HUDEP-2 (cell line): ENCODE results near the gene FBXO2.
"Not testable (repeated sequence)": the region's sequence is repeated elsewhere in the genome, so short reads cannot be mapped to it uniquely, and the experiment has no call there.

Source experiments
- DNase-seq, 76 experiments: peaks; one replicate each; lab custom pipeline; 2025; ENCODE audit not compliant: unreplicated experiment in 76 of 76; lab: John Stamatoyannopoulos, UW

Gene FBXO2

DNA sequence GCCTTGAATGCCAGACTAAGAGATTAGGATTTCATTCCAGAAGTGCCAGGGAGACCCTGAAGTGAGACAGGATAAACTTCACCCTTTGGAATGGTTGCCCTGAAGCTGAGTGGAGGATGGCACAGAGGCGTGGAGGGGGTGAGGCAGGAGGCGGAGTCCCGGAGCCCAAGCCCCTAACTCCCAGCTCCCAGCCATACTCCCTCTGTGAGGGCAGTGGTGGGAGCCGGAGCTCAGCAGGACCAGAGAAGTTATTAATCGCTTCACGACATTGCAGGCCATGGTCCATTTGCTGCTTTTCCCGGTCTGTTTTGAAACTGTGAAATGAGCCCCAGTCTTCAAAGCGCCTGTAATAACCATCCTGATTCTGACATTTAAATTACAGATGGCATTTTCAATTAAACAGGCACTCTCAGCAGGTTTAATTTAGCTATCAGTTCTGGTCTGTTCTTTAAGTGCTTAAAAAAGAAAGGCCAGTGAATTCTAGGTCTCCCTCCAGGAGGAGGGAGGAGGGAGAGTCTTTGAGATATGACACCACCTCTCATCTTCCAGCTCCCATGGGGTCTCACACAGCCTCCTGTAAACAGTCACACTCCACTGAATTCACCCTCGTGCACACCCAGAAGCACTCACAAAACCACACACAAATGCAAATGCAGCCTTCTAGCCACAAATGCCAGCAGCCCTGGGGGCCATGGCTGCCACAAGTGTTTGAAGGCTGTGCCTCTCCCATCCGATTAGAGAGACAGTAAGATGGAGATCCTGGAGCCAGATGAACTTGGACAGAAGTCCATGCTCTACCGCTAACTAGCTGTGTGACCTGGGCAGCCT lies 19.6 kb downstream of the FBXO2 start:
- no peak for DNase-seq

DNA sequence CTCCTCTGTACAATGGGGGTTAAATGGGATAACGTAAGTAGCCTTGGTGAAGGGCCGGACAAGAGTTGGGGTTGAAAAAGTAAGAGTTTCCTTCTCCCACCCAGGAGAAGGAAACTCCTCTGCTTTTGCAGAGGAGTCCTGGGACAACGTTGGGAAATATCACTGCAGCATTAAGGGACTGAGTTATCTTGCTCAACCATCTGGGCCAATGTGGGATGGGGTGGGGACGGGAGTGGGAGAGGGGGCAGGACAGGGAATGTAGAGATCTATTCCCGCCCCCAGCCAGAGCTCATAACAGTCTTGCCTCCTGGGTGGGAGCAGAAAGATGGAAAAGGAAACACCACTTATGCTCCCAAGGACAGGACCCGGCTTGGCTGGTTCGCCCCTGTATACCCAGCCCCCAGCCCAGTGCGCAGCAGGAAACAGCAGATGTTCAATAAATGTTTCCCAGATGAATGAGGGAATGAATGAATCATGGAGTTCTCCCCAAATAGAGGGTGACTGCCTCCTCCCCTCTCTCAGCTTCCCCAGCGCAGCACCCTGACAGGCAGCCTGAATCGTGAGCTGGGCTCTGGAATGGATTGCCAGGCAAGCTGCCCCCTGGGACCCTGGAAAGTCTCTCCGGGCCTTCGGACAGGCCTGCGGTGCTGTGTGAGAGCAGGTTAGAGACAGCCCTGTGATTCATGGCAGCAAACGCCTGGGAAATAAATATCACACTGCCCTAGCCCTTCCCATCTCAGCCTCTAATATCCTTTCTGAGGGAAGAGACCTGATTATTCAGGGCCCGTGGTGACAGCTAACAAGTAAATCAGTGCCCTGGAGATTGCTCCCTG lies 24.8 kb downstream of the FBXO2 start:
- DNase-seq = no peak

- DNase-seq = no peak
These were observed 25.5 kb downstream of the FBXO2 start for GRCh38 chr1:11628767-11629166.

- DNase-seq = no peak
These were observed 27.7 kb downstream of the FBXO2 start for GRCh38 chr1:11626551-11626950.

DNA sequence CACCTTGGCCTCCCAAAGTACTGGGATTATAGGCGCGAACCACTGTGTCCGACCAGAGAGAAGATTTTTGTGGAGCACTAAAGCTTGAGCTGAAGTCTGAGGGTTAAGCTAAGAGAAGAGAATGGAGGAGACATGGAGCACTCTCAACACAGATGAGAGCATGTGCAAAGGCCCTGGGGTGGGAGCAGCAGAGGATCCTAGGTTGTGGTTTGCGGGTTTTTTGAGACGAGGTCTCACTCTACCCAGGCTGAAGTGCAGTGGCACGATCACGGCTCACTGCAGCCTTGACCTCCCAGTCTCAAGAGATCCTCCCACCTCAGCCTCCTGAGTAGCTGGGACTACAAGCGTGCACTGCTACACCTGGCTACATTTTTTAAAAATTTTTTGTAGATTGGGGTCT lies 30.5 kb downstream of the FBXO2 start:
- no peak for DNase-seq

DNA sequence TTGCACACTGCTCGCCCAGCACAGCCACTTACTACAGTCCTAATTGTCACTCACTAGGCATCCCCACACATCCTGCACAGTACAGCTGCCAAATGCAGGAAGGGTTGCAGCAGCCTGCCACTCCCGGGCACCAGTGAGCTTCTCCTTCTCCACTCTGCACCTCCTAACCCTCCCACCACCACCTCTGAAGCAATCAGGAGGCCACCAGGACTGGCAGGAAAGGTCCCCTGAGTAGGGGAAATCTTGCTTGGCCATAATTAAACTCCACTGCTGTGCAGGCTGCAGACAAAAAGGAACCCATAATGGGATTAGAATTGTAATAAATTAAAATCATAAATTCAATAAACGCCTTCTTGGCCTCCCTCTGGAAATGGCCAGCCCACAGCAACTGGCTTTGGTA lies 31.8 kb downstream of the FBXO2 start:
- no peak for DNase-seq

GRCh38 chr1:11620924-11621323 lies 33.3 kb downstream of the FBXO2 start:
- DNase-seq = no peak

- DNase-seq = no peak
These were observed 33.8 kb downstream of the FBXO2 start for GRCh38 chr1:11620405-11620804.

DNA sequence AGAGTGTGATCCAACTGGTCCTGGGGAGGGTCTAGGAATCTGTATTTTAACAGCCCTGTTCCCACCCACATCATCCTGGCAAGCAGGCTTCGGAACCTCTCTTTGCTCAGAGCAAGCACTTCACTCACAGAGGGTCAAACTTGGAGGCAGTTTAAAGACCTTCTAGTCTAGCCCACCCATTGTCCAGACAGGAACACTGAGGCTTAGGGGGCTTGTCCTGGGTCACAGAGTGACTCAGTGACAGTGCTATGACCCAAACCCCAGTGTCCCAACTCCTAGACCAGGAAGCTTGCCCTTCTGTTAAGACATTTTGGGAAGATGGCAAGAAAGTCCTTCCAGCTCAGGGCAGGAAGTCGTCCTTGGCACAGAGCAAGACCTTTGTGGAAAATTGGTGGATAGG lies 36.5 kb downstream of the FBXO2 start:
- DNase-seq = no peak

- DNase-seq = peak in 3 of 76 experiments; percentile 2 to 11 (median 5)
These were observed 36.9 kb downstream of the FBXO2 start for GRCh38 chr1:11617314-11617713.

- no peak for DNase-seq
These were observed 37.5 kb downstream of the FBXO2 start for GRCh38 chr1:11616766-11617165.

DNA sequence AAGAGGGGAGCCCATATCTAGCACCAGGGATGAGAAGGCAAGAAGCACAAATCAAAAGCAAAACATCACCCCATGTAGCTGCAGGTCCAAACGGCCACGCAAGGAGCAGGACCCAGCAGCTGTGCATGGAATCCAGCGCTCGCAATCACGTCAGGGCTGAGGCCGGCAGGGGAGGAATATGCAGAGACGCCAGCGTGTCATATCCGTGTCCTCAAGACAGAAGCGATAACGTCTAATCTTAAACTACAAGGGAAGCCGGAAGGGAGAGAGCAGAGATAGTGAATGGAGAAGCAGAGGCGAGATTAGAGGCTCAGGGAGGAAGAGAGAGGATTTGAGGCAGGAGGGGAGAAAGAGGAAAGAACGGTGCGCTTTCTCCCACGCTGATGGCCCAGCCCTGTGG lies 39.1 kb downstream of the FBXO2 start:
- DNase-seq = peak in 4 of 76 experiments; percentile 1 to 40 (median 5)

- no peak for DNase-seq
These were observed 40.9 kb downstream of the FBXO2 start for GRCh38 chr1:11613347-11613746.

- DNase-seq = peak in 19 of 76 experiments; percentile 3 to 29 (median 12)
These were observed 42.4 kb downstream of the FBXO2 start for GRCh38 chr1:11611638-11612327.

DNA sequence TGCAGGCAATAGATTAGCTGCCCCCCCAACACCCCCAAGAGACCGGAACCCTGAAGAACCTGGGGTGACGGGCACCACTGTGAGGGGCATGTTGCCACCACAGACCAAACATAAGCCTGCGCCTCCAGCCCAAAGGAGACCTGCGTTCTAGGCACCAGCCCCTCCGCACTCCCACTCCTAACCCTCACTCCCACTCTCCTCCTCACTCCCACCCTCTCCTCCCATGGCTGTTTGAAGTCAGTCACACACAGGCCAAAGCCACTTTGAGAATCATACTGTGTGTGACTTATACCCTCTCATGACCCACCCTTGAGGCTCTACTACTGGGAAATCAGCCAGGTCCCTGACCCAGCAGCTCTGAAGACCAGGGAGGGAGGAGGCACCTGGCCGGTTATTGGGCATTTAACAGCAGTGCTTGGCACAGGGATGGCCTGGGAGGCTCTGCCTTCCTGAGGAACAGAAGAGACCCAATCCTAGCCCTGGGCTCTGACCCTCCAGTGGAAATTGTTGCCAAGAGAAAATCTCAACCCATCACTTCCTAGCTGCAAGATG lies 43.5 kb downstream of the FBXO2 start:
- DNase-seq = no peak

GRCh38 chr1:11609378-11609777 lies 44.9 kb downstream of the FBXO2 start:
- not testable (repeated sequence) for DNase-seq

GRCh38 chr1:11608596-11609130 lies 45.6 kb downstream of the FBXO2 start:
- not testable (repeated sequence) for DNase-seq

DNA sequence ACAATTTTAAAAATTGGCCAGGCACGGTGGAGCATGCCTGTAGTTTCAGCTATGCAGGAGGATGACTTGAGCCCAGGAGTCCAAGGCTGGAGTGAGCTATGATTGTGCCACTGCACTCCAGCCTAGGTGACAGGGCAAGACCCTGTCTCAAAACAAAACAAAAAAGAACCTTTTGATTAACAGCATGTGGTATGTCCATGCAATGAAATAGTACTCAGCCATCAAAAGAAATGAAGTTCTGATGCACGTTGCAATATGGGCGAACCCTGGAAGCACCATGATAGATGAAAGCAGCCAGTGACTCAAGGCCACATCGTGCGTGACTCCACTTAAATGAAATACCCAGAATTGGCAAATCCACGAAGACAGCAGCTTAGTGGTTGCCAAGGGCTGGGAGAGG lies 47.5 kb downstream of the FBXO2 start:
- DNase-seq = no peak

GRCh38 chr1:11602981-11603380 lies 51.2 kb downstream of the FBXO2 start:
- DNase-seq = no peak

DNA sequence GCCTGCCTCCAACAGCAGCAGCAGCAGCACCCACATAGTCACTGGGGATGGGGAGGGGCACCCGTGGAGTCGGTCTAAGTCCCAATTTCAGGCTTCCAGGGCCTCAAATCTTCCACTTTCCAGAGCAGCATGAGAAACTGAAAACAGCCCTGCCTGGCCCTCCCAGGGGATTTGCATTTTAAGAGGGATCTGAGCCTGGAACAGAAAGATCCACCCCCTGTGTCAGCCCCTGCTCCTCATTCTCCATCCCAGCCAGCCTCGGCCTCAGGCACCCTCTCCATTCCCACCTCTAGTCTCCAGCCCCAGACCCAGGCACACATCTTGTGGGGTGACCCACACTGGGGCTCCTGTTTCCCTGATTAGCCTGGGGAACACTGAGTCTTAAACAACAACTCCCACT lies 51.8 kb downstream of the FBXO2 start:
- DNase-seq = no peak

GRCh38 chr1:11600836-11601235 lies 53.4 kb downstream of the FBXO2 start:
- no peak for DNase-seq
